NCI-H1417 (cell line): ENCODE results near the gene DTD1.
A peak's percentile ranks its signal among the peaks of the same experiment; 100 is the strongest.

ENCODE experiments used
- DNase-seq, 3 experiments: peaks; one replicate each; lab custom pipeline; 2025; lab: John Stamatoyannopoulos, UW

The DTD1 gene

GRCh38 chr20:18794428-18794787, 206.6 kb downstream of the DTD1 start:
- no peak for DNase-seq

GRCh38 chr20:18795366-18795765, 207.5 kb downstream of the DTD1 start:
- DNase-seq: no peak

GRCh38 chr20:18796282-18796833, 208.5 kb downstream of the DTD1 start:
- DNase-seq: no peak

GRCh38 chr20:18801516-18801915, 213.7 kb downstream of the DTD1 start:
- DNase-seq: no peak

GRCh38 chr20:18802012-18802634, 214.3 kb downstream of the DTD1 start:
- no peak for DNase-seq

GRCh38 chr20:18805881-18806280, 218.0 kb downstream of the DTD1 start:
- peak in 1 of 3 experiments; percentile 8 for DNase-seq

GRCh38 chr20:18808712-18809111, 220.9 kb downstream of the DTD1 start:
- no peak for DNase-seq

- DNase-seq: no peak
These were observed 223.3 kb downstream of the DTD1 start for GRCh38 chr20:18811186-18811585.

GRCh38 chr20:18811904-18812303, 224.1 kb downstream of the DTD1 start:
- DNase-seq: no peak

- DNase-seq: no peak
These were observed 225.6 kb downstream of the DTD1 start, which contains the start of gene SCP2D1 for GRCh38 chr20:18813483-18813882. TSS of gene SCP2D1 (plus strand) at chr20:18813783. CDS start at chr20:18813816, 33 bp downstream.

GRCh38 chr20:18815194-18815942, 227.5 kb downstream of the DTD1 start:
- DNase-seq: no peak
